ENCODE data around the gene NCAM1.

NCAM1 gene

DNA sequence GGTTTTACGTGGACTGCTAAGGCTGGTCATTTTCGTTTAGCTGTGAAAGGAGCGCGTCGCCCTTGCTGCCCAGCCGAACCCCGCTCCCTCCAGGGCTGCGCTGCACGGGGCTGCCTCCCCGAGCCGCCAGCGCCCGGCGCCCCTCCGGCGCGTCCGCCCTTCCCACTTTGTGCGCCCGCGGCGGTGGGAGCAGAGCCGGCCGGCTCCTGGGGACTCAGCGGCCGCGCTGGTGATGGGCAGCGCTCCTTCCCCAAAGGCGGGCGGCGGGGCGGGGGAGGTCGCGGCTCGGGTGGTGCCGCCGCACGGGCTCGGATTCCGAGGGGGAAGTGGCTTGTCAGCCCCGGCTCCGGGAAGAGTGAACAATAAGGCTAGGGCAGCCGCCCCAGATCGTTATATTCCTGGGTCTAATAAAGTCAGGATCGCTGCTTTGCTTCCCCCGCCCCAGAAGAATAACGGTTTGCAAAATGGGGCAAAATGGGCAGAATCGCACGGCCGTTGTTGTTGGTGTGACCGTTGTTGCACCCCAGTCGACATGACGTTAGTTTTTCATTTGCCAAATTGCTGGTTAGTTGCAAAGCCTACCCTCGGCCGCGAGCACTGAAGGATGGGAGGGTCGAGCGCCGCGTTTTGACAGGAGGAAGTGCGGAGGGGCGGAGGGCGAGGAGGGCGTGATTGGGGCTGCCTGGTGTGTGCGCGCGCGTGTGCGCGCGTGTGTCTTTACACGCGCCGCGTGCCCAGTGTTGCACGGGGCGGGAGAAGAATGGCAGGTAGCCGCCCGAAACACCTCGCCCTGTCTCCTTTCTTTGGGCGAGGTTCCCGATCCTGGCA, 745 bp downstream of the NCAM1 start:
- TF ChIP-seq, protein P1, sequence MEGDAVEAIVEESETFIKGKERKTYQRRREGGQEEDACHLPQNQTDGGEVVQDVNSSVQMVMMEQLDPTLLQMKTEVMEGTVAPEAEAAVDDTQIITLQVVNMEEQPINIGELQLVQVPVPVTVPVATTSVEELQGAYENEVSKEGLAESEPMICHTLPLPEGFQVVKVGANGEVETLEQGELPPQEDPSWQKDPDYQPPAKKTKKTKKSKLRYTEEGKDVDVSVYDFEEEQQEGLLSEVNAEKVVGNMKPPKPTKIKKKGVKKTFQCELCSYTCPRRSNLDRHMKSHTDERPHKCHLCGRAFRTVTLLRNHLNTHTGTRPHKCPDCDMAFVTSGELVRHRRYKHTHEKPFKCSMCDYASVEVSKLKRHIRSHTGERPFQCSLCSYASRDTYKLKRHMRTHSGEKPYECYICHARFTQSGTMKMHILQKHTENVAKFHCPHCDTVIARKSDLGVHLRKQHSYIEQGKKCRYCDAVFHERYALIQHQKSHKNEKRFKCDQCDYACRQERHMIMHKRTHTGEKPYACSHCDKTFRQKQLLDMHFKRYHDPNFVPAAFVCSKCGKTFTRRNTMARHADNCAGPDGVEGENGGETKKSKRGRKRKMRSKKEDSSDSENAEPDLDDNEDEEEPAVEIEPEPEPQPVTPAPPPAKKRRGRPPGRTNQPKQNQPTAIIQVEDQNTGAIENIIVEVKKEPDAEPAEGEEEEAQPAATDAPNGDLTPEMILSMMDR (IDR thresholded peaks at IDR 0.05), result no peak
- Histone ChIP-seq H3K4me1 (no peaks in the 10 kb centered on the region), H3K9me3 (ENCODE audit: control insufficient read depth, low read length) (no peaks in the 10 kb centered on the region), H3K4me3 (ENCODE audit: low read depth, low read length) (peak overlapping the region; percentile 12), H2AFZ (no peak overlapping the region), H3K27me3 (ENCODE audit: control insufficient read depth, insufficient read depth, low read length) (no peaks in the 10 kb centered on the region), H3K79me2 (no peaks in the 10 kb centered on the region), H3K9ac (no peak overlapping the region), H3K27ac (no peak overlapping the region), H3K36me3 (ENCODE audit: control insufficient read depth, insufficient read depth, low read length) (no peaks in the 10 kb centered on the region), H3K4me2 (ENCODE audit: low read length) (peak overlapping the region; percentile 58)

DNA sequence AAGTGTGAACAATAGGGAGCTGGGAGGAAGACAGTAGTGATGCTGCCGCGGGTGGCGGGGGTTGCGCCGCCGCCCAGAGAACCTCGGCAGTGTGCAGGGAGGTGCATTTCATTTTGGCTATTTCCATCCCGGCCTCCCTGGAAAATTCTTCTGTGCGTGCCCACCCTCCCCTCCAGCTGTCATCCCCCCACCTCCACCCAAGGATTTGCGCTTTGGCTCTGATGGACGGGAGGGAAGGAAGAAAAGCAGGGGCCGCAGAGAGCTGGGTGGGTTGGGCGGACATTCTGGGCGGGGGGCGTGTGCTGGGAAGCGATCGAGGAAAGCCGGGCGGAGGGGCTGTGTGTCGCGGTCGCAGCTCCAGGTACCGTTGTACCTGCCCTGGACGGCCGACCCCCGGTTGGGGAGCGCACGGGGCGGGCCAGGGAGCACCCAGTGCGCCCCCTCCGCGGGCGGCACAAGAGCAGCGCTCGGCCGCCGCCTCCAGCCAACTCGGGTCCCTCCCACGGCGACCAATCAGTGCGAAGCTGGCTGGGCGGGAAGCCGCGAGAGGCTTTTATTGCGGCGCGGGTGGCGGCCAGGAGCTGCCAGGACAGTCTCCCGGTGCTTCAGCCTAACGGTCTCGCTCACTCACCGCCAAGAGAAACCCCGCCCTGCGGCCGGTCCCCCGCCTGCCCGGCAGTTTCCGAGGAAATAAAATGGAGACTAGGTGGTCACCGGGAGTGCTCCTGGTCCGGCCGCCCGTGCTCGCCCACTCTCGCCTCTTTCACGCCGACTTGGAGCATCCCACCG, 1.6 kb downstream of the NCAM1 start:
- Histone ChIP-seq H3K79me2 (no peaks in the 10 kb centered on the region), H3K4me2 (ENCODE audit: low read length) (peak overlapping the region; percentile 58), H2AFZ (no peak overlapping the region), H3K9ac (no peak overlapping the region), H3K36me3 (ENCODE audit: control insufficient read depth, insufficient read depth, low read length) (no peaks in the 10 kb centered on the region), H3K9me3 (ENCODE audit: control insufficient read depth, low read length) (no peaks in the 10 kb centered on the region), H3K27me3 (ENCODE audit: control insufficient read depth, insufficient read depth, low read length) (no peaks in the 10 kb centered on the region), H3K4me3 (ENCODE audit: low read depth, low read length) (peak overlapping the region; percentile 16), H3K4me1 (no peaks in the 10 kb centered on the region), H3K27ac (no peak overlapping the region)
- TF ChIP-seq, protein P1 (IDR thresholded peaks at IDR 0.05), result no peak

DNA sequence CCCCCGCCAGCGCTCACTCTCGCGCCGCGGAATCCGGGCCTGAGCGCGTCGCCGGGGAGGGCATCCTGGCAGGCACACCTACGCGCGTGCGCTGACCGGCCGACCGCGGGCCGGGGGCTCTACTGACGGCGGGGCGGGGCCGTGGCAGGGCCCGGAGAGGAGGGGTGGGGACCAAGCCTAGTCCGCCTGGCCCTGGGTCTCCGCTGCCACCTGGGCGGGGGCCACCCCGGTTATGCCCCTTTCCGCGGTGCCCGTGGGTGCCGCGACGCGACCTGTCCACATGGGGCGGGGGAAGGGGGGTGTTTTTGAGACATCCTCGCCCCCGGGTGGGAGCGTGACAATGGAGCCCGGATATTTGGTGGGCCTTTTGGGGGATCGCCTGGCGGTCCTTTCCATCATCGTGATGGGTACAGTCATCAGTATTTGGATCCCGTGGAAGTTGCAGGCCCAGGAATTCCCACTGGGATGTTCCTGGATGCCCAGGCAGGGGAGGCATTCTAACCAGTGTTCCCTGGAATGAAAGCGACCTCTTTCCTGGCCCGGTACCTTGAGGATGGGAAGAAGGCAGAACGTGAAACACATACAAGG, 2.2 kb downstream of the NCAM1 start:
- Histone ChIP-seq H2AFZ (no peak overlapping the region), H3K27ac (no peak overlapping the region), H3K9ac (no peak overlapping the region), H3K79me2 (no peaks in the 10 kb centered on the region), H3K9me3 (ENCODE audit: control insufficient read depth, low read length) (no peaks in the 10 kb centered on the region), H3K27me3 (ENCODE audit: control insufficient read depth, insufficient read depth, low read length) (no peaks in the 10 kb centered on the region), H3K4me2 (ENCODE audit: low read length) (no peak overlapping the region), H3K4me3 (ENCODE audit: low read depth, low read length) (no peak overlapping the region), H3K36me3 (ENCODE audit: control insufficient read depth, insufficient read depth, low read length) (no peaks in the 10 kb centered on the region), H3K4me1 (no peaks in the 10 kb centered on the region)
- TF ChIP-seq, protein P1 (IDR thresholded peaks at IDR 0.05), result no peak

DNA sequence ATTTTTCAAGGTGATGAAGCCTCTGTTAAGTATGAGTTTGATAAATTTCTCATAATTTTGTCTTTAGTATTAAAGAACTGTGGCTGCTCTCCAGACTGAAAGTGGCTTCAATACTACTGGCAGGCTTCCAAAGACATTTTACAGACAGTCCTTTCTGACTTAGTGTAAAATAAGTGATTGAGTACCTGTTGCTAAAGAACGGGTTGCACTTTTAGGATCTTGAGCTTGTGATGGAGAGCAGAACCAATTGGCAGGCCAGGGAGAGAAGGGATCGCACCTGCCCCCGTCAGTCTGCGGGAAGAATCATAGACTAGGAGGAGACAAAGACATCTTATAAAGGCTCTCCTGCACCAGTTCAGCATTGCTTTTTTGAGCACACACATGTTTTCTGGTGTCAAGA, 4.4 kb downstream of the NCAM1 start:
- Histone ChIP-seq H3K4me1 (no peaks in the 10 kb centered on the region), H3K4me2 (ENCODE audit: low read length) (no peak overlapping the region), H3K9ac (no peak overlapping the region), H3K27me3 (ENCODE audit: control insufficient read depth, insufficient read depth, low read length) (no peaks in the 10 kb centered on the region), H3K4me3 (ENCODE audit: low read depth, low read length) (no peak overlapping the region), H3K36me3 (ENCODE audit: control insufficient read depth, insufficient read depth, low read length) (no peaks in the 10 kb centered on the region), H3K9me3 (ENCODE audit: control insufficient read depth, low read length) (no peaks in the 10 kb centered on the region), H3K27ac (no peak overlapping the region), H3K79me2 (no peaks in the 10 kb centered on the region), H2AFZ (no peak overlapping the region)
- TF ChIP-seq, protein P1 (IDR thresholded peaks at IDR 0.05), result no peak
